HepG2 (cell line): ENCODE results near the gene POLR3GL. TPM values are rescaled to one million over a fixed set of nuclear protein-coding genes. Genes with fewer than 3 reads are reported as not detected.

Experiments used
- ARID3A ChIP-seq: IDR thresholded peaks from 2 replicates; pipeline ENCODE4 v1.6.1; 2012; ENCODE audit warnings: low read depth, low read length, improper control_type of control experiment
- CBX5 ChIP-seq: sonication (generic); formaldehyde crosslinking; IDR thresholded peaks from 2 replicates; pipeline ENCODE4 v1.4.0; 2020; ENCODE audit warnings: missing genetic modification reagents, borderline replicate concordance
- CCDC6 ChIP-seq: sonication (generic); formaldehyde crosslinking; IDR thresholded peaks from 2 replicates; pipeline ENCODE4 v1.8.1; 2022; ENCODE audit warnings: mild to moderate bottlenecking, missing genetic modification reagents, moderate library complexity
- CREB1 ChIP-seq, 2 experiments: fragments of 450-650 bp in 1 of 2; IDR thresholded peaks; 2 replicates each; pipeline ENCODE4 v1.6.1; 2016 to 2017; ENCODE audit warnings: control low read depth in 1 of 2, mild to moderate bottlenecking in 1 of 2, missing compliant biosample characterization in 1 of 2, missing genetic modification characterization in 1 of 2
- ELF3 ChIP-seq: IDR thresholded peaks from 2 replicates; pipeline ENCODE4 v1.6.1; 2016; ENCODE audit warnings: missing genetic modification reagents, missing compliant biosample characterization
- ETV5 ChIP-seq: IDR thresholded peaks from 2 replicates; pipeline ENCODE4 v1.6.1; 2018; ENCODE audit warnings: missing biosample characterization, missing genetic modification reagents, inconsistent platforms, borderline replicate concordance
- HIC2 ChIP-seq: sonication (generic); formaldehyde crosslinking; IDR thresholded peaks from 2 replicates; pipeline ENCODE4 v1.9.0; 2022; ENCODE audit warnings: low read depth, missing genetic modification reagents
- HMG20B ChIP-seq: conservative IDR thresholded peaks from 2 replicates; pipeline ENCODE4 v1.6.1; 2016; ENCODE audit warnings: missing genetic modification reagents, missing compliant biosample characterization
- JUND ChIP-seq: sonication (generic); formaldehyde crosslinking; IDR thresholded peaks from 2 replicates; pipeline ENCODE4 v1.8.0; 2022; ENCODE audit warnings: mild to moderate bottlenecking, missing genetic modification reagents
- NFE2L2 ChIP-seq: fragments of 150-350 bp; IDR thresholded peaks from 2 replicates; pipeline ENCODE4 v1.6.1; 2014; ENCODE audit warnings: low read length
- NFKBIZ ChIP-seq: IDR thresholded peaks from 2 replicates; pipeline ENCODE4 v1.6.1; 2018; ENCODE audit warnings: missing genetic modification reagents, missing compliant biosample characterization
- RFXANK ChIP-seq: IDR thresholded peaks from 2 replicates; pipeline ENCODE4 v1.6.1; 2016
- SMYD3 ChIP-seq: sonication (generic); formaldehyde crosslinking; IDR thresholded peaks from 2 replicates; pipeline ENCODE4 v1.8.1; 2023; ENCODE audit warnings: mild to moderate bottlenecking, missing genetic modification reagents
- TEAD3 ChIP-seq: optimal IDR thresholded peaks from 2 replicates; pipeline ENCODE3; 2016; ENCODE audit warnings: borderline replicate concordance
- THAP11 ChIP-seq: IDR thresholded peaks from 2 replicates; pipeline ENCODE4 v1.6.1; 2016; ENCODE audit warnings: missing biosample characterization, missing genetic modification reagents
- THRA ChIP-seq: sonication (generic); formaldehyde crosslinking; IDR thresholded peaks from 2 replicates; pipeline ENCODE4 v1.4.0; 2020; ENCODE audit warnings: missing genetic modification reagents, borderline replicate concordance
- TRAFD1 ChIP-seq: sonication (generic); formaldehyde crosslinking; IDR thresholded peaks from 2 replicates; pipeline ENCODE4 v1.5.1; 2020; ENCODE audit warnings: missing genetic modification reagents, mild to moderate bottlenecking, borderline replicate concordance
- ZNF12 ChIP-seq: sonication (generic); formaldehyde crosslinking; IDR thresholded peaks from 2 replicates; pipeline ENCODE4 v1.5.0; 2020; ENCODE audit warnings: missing genetic modification reagents
- ZNF280D ChIP-seq: sonication (generic); formaldehyde crosslinking; IDR thresholded peaks from 2 replicates; pipeline ENCODE4 v1.5.1; 2020; ENCODE audit warnings: mild to moderate bottlenecking, missing genetic modification reagents
- ZNF713 ChIP-seq: sonication (generic); formaldehyde crosslinking; IDR thresholded peaks from 2 replicates; pipeline ENCODE4 v1.4.0; 2020; ENCODE audit warnings: mild to moderate bottlenecking, missing genetic modification reagents
- ZNF768 ChIP-seq: sonication (generic); formaldehyde crosslinking; IDR thresholded peaks from 2 replicates; pipeline ENCODE4 v1.4.0; 2020; ENCODE audit warnings: missing genetic modification reagents
- polyA plus RNA-seq, 8 experiments: library from polyadenylated mRNA; depleted of rRNA in 3 of 8; stranded (reverse) in 7 of 8; unstranded in 1 of 8; fragments of >200 nt; fragmentation: Illumina TruSeq in 4 of 8; extraction: Trizol in 4 of 8; gene quantifications; 2 replicates each; pipeline versions ENCODE4 v1.2.1 to v1.2.3, GENCODE V29; 2011 to 2016; ENCODE audit warnings: low read depth in 4 of 8, missing spikeins in 1 of 8, mixed read lengths in 1 of 8; ENCODE audit not compliant: insufficient read depth in 1 of 8
- total RNA-seq, 5 experiments: library from RNA; depleted of rRNA; stranded (reverse); fragments of >200 nt; fragmentation: Illumina TruSeq; extraction: Trizol; gene quantifications; 2 replicates each; pipeline ENCODE4 v1.2.3, GENCODE V29; 2016; ENCODE audit warnings: low read depth in 1 of 5

POLR3GL gene
- total and polyA plus RNA-seq, 2 of the 13 experiments (the other 11 are each of a cell fraction or from before 2014, with no cell fraction given): 11.5 to 12.4 TPM

GRCh38 chr1:145972580-145972979, 8.1 kb downstream of the POLR3GL start (continued):
- peak; percentile 21; the same call in 1 of the 2 replicates for TF ChIP-seq ARID3A
- TF ChIP-seq SMYD3: no peak
- no peak for TF ChIP-seq JUND (CRISPR knock-in tag)
- TF ChIP-seq ETV5: peak; percentile 14; the same call in 1 of the 2 replicates
- peak; percentile 54 for TF ChIP-seq TEAD3 (CRISPR knock-in tag)
- peak; percentile 44; the same call in 1 of the 2 replicates for TF ChIP-seq HIC2 (CRISPR knock-in tag)
- 0 out of 2 replicates have a peak, but pooled peaks have one; percentile 41 for TF ChIP-seq HMG20B
- TF ChIP-seq CBX5 (CRISPR knock-in tag): peak; percentile 53; the same call in 1 of the 2 replicates
- no peak for TF ChIP-seq TRAFD1
- TF ChIP-seq ELF3 (CRISPR knock-in tag): peak; percentile 30; the same call in 1 of the 2 replicates
- TF ChIP-seq NFKBIZ: no peak
- TF ChIP-seq CREB1 (IDR thresholded peaks at IDR 0.05): no peak
- peak; percentile 25; the same call in 1 of the 2 replicates for TF ChIP-seq CREB1 (CRISPR knock-in tag; IDR thresholded peaks at IDR 0.05)
- TF ChIP-seq THAP11 (CRISPR knock-in tag): 0 out of 2 replicates have a peak, but pooled peaks have one; percentile 23
- no peak for TF ChIP-seq NFE2L2
- TF ChIP-seq ZNF768 (CRISPR knock-in tag): no peak
- TF ChIP-seq ZNF713 (CRISPR knock-in tag): no peak
- 0 out of 2 replicates have a peak, but pooled peaks have one; percentile 24 for TF ChIP-seq THRA (CRISPR knock-in tag)
- TF ChIP-seq CCDC6 (CRISPR knock-in tag): no peak
- TF ChIP-seq RFXANK (CRISPR knock-in tag): no peak
- TF ChIP-seq ZNF12 (CRISPR knock-in tag): 0 out of 2 replicates have a peak, but pooled peaks have one; percentile 12
- TF ChIP-seq ZNF280D (CRISPR knock-in tag): no peak
